GM12892 (cell line): ENCODE measurements around the gene GPR135.

Experiments used
- POLR2AphosphoS5 ChIP-seq: IDR thresholded peaks from 2 replicates; pipeline ENCODE4 v1.6.1; 2011; ENCODE audit warnings: low read depth, low read length, control low read depth
- TAF1 ChIP-seq: IDR thresholded peaks from 2 replicates; pipeline ENCODE4 v1.6.1; 2011; ENCODE audit warnings: low read depth, mild to moderate bottlenecking, control low read depth, low read length, borderline replicate concordance

- TF ChIP-seq POLR2AphosphoS5, result no peak
- TF ChIP-seq TAF1, result no peak
These were observed 6.7 kb downstream of the GPR135 start for GRCh38 chr14:59458486-59458885.
